ENCODE measurements around the gene OR2G6.

OR2G6 gene

DNA sequence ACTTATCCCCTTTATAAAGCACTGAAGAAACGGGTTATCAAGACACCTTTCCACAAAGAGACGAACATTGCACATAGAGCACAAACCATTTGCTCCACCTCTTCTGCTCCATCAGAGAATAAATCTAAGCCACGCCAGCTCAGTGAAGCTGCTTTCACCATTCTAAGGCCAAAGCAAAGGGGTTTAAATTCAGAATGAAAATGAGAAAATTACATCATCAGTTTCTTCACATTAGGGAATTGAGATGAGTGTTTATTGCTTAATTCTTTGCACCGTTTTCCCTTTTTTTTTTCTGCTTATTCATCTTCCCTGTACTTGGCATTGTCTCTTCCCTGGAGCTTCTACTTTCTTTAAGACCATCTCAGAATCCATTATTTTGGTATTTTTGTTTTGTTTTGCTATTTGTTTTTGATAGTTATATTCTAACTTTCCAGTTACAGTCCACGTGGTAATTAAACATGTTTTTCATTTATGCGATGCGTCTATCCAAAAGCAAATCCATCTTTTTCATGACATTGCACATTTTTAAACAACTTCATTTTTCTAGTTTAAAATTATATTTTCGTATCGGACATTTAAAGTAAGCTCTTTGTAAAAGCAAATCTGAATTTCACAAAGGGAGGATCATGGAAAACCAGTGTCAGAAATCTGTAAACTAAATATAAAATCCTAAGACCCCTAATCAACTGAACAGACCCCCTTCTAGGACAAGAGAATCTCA, 68.5 kb downstream of the OR2G6 start:
- DNase-seq: no peak

All from NCI-H524 (cell line).